Measurements from ENCODE around the gene HSPA1L.
A peak's percentile ranks its signal among the peaks of the same experiment; 100 is the strongest.
"Not testable (repeated sequence)": the region's sequence is repeated elsewhere in the genome, so short reads cannot be mapped to it uniquely, and the experiment has no call there.

HSPA1L gene

DNA sequence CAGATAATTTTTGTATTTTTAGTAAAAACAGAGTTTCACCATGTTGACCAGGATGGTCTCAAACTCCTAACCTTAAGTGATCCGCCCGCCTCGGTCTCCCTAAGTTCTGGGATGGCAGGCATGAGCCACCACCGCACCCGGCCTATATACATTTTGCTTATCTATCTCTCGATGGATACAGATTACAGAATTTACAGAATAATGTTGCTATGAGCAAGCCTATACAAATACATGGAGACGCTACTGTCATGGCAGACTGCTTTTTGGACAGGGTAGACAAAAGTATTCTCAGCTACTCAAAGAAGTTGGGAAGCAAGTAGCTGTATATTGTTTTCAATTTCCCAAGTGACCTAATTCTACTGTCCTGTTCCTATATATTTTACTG, 1.6 kb downstream of the HSPA1L start:
- no peak for DNase-seq

DNA sequence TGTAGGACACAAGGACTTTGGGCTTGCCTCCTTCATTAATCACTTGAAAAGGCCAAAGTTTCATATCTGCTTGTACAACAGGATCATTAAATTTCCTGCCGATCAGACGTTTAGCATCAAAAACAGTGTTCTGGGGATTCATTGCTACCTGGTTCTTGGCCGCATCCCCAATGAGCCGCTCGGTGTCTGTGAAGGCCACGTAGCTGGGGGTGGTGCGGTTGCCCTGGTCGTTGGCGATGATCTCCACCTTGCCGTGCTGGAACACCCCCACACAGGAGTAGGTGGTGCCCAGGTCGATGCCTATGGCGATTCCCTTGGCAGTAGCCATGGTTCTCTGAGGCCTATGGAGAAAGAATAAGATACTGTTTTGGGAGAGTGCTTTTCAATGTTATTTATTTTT, 3.4 kb downstream of the HSPA1L start:
- no peak for DNase-seq

DNA sequence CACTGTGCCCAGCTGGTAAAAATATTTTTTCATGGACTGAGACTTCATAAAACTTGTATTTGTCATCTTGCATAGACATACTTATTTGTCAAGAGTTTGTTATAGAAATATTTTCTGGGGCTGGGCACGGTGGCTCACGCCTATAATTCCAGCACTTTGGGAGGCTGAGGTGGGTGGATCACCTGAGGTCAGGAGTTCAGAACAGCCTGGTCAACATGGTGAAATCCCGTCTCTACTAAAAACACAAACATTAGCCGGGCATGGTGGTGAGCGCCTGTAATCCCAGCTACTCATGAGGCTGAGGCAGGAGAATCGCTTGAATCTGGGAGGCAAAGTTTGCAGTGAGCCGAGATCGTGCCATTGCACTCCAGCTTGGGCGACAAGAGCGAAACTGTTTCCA, 6.5 kb downstream of the HSPA1L start:
- not testable (repeated sequence) for DNase-seq

DNA sequence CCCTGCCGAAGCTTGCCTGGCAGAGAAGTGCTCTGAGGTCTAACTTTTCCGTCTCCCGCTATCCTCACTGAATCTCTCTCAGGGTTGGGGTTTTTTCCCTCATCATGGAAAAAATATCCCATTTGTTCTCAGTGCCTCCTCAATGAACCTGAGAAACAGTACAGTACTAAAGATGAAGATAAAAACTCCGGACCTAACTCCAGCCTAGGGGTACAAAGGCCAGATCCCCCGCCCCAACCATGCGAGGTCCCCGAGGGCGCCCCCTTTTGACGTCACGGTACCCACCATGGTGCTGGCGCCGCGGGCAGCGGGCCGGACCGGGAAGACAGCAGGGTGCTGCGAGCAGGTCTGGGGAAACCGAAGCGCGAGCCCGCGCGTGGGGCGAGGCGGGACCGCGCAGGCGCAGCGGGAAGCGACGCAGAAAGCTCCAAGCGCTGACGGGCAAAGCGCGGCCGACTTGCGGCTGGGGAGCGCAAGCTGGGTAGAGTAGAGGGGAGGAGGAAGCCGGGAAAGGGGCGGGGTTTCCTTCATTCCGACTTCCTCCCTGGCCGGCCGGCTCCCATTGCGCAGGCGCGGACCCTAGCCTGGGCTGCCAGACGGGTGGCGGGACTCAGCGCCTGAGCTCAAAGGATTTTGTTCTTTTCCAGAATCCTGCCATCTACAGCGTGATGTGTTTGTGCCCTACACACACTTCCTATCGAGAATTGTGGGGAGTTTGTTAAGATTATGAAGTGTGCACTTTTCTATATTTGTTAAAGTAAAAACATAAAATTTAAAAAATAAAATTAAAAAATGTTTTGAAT, 8.4 kb downstream of the HSPA1L start, which contains the start of gene LSM2:
LSM2 (minus strand) TSS at position 497 of the 803 bp plus-strand sequence; CDS start at position 288, 209 bp downstream.
- peak; percentile 97 to 98 for DNase-seq

DNA sequence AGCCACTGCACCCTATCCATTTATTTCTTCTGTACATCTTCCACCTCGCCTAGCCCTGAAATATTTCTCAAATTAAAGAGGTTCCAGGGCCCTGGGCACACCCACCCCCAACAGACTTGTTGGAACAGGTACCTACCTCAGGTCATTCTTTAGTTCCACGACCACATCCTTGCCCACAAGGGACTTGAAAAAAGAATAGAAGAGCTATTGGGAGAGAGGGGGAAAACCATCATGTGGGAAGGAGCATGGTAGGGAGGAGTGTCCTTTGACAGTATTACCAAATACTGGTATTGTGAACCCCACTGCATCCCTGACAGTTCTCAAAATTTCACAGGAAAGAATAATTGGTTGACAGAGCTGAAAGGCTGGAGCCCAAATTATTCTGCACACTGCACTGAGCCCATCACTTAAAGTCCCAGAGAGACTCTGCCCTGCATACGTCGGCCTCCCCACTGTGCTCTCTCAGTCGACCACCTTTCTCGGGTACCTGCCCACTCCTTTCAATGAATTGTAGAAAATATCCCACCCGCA, 9.1 kb downstream of the HSPA1L start:
- no peak for DNase-seq

DNA sequence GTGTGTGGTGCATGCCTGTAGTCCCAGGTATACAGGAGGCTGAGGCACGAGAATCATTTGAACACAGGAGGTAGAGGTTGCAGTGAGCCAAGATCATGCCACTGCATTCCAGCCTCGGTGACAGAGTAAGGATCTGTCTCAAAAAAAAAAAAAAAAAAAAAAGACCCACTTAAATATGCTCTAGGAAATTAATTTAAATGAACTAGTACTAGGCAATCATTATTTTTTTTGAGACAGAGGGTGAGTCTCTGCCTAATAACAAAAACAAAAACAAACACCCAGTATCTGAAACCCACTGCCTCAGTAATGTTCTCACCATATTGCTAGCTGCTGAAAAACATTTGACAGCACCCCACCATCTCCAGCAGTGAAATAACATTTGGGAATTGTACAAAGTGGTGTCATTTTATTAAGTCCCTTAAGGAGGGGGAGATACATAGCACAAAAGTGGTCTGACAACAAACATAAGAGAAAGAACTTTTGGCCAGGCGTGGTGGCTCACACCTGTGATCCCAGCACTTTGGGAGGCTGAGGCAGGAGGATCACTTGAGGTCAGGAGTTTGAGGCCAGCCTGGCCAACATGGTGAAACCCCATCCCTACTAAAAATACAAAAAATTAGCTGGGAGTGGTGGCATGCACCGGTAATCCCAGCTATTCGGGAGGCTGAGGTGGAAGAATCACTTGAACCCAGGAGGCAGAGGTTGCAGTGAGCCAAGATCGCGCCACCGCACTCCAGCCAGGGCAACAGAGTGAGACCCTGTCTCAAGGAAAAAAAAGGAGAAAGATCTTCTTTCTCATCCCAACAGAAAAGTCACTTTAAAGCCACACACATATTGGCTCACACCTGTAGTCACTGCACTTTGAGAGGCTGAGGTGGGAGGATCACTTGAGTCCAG, 13.8 kb downstream of the HSPA1L start:
- not testable (repeated sequence) for DNase-seq

GRCh38 chr6:31799781-31800180, 15.3 kb downstream of the HSPA1L start:
- no peak for DNase-seq

GRCh38 chr6:31797588-31797987, 17.5 kb downstream of the HSPA1L start:
- peak; percentile 55 to 60 for DNase-seq

- no peak for DNase-seq
These were observed 18.1 kb downstream of the HSPA1L start for GRCh38 chr6:31796993-31797385.

DNA sequence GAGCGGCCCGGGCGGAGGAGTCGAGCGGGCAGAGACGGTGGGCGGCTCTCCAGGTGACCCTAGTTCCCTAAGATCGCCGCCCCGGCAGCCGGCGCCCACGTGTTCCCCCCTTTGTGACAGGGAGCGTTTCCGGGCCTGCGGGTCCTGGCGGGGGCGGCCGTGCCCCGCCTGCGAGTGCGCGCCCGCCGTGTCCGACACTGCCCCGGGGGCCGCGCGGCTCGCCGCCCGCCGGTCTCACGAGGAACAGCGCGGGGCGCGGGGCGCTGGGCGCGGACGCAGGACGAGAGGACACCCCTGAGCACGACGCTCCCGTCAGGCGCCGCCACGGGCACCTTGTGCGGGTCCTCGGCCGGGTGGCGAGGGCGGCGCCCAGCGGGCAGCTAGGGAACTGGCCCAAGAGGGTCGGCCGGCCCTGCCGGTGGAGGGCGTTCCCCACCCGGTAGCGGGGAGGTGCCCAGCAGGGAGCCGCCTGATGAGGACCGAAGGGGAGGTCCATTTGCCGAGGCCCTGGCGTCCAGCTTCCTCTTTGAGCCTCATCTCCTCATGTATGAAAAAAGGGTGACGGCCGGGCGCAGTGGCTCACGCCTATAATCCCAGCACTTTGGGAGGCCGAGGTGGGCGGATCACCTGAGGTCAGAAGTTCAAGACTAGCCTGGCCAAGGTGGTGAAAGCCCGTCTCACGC, 19.3 kb downstream of the HSPA1L start, which contains the start of gene VARS1:
VARS1 (minus strand) TSS at position 137 of the 683 bp plus-strand sequence. CDS start 535 bp downstream, outside the sequence.
- peak; percentile 89 to 91 for DNase-seq

- no peak for DNase-seq
These were observed 20.0 kb downstream of the HSPA1L start for GRCh38 chr6:31794866-31795615.

DNA sequence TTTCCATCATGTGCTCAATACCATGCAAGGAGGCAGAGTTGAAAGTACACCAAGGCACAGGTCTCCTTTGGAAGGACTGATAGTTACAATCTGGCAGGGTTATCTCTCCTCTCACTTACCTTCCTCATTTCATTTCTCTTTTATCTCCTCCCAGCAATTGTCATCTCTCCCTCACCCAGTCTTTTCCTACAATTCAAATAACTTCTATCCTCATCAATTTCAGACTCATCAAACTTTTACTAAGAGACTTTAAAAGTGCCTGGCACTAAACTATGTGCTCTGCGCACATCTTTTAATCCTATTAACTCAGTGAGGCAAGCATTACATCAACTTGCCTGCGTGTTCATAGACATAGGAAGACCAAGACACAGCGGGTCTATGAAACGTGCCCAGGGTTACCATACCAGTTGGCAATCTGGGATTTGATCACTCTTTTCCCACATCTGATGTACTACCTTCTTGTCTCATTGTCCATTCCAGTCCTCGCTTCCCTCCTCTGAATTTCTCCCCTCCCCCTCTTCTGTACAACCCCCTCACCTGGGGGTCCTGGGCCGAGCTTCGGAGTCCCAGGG, 20.7 kb downstream of the HSPA1L start:
- DNase-seq, result peak in 1 of 2 donors; percentile 28

- DNase-seq, result not testable (repeated sequence)
These were observed 21.2 kb downstream of the HSPA1L start for GRCh38 chr6:31793927-31794245.

DNA sequence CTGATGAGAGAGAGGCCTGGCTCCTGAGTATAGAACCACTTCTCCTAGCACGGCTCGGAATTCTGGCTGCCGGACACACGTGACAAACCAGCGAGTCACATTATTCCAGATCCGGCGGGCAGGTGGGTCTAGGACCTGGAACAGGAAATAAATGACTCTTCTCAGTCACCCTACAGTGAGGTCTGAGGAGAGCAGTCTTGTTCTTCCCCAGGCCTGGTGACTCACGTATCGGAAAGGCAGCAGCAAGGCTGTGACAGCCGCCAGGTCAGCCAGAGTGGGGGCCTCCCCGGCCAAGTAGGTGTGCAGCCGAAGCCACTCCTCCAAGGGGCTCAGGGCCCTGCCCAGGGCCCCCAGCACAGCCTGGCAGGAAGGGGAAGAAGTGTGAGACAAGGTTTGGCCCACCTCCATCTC, 22.3 kb downstream of the HSPA1L start:
- no peak for DNase-seq

DNA sequence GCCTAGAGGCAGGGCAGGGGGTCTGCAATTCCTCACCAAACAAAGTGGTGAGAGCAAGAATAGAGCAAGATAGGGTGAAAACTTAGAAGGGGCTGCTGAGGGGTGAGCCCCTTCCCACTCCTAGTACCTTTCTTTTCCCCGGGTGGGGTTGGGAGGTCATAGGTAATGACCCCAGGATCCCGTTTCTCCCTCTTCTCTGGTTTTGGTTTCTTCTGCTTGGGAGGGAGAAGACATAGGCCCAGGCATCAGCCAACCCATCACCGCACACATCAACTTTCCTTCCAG, 23.1 kb downstream of the HSPA1L start:
- no peak for DNase-seq

GRCh38 chr6:31791324-31792089, 23.6 kb downstream of the HSPA1L start:
- DNase-seq, result peak; percentile 39 to 42

GRCh38 chr6:31785475-31785874, 29.6 kb downstream of the HSPA1L start:
- no peak for DNase-seq

- DNase-seq, result no peak
These were observed 30.8 kb downstream of the HSPA1L start for GRCh38 chr6:31784098-31784925.

DNA sequence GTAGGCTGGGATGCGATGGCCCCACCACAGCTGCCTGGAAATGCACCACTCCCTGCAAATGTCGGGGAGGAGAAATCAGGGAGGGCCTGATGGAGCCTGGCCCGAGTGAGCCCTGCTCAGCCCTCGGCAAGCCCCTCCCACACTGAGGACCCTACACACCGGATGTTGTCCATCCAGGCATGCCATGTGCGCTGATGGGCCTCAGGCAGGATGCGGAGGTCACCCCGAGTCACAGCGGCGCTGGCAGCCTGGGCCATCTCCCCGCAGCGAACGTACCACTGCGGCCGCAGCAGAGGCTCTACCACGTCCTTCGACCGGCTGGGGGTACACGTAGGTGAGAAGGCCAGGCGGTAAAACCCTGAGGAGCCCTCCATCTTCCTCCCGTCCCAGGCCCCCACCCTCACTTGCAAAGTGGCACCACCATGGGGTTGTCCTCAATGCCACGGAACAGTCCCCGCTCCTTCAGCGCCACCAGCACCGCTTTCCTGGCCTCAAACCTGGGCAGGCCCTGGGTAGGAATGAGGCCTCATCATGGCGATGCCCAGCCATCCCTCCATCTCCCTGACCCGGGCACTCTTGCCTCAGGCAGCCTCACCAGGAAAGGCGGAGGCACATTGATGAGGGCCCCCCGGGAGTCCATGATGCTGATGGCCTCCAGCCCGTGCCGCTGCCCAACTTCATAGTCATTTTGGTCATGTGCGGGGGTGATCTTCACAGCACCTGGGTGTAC, 32.8 kb downstream of the HSPA1L start:
- DNase-seq, result no peak
